K562 treated with DMSO at 1 percent for 24 hours (cell line): ENCODE results near the gene MAPT. TPM values are rescaled to one million over a fixed set of nuclear protein-coding genes. Genes with fewer than 3 reads are reported as not detected.

Experiments used
- total RNA-seq: library from RNA; unstranded; fragments of 300-600 nt; gene quantifications from 2 replicates; pipeline ENCODE4 v1.2.3, GENCODE V29; 2022; ENCODE audit warnings: low read depth; ENCODE audit not compliant: insufficient read depth

MAPT gene
- 4.3 and 5.1 TPM in 2 replicates for total RNA-seq

DNA sequence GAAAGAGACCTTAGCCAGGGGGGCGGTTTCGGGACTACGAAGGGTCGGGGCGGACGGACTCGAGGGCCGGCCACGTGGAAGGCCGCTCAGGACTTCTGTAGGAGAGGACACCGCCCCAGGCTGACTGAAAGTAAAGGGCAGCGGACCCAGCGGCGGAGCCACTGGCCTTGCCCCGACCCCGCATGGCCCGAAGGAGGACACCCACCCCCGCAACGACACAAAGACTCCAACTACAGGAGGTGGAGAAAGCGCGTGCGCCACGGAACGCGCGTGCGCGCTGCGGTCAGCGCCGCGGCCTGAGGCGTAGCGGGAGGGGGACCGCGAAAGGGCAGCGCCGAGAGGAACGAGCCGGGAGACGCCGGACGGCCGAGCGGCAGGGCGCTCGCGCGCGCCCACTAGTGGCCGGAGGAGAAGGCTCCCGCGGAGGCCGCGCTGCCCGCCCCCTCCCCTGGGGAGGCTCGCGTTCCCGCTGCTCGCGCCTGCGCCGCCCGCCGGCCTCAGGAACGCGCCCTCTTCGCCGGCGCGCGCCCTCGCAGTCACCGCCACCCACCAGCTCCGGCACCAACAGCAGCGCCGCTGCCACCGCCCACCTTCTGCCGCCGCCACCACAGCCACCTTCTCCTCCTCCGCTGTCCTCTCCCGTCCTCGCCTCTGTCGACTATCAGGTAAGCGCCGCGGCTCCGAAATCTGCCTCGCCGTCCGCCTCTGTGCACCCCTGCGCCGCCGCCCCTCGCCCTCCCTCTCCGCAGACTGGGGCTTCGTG lies at the start of gene MAPT:
Gene MAPT, plus strand, starts transcription at position 533 of the 763 bp plus-strand sequence. CDS start 67,784 bp downstream, outside the sequence.

DNA sequence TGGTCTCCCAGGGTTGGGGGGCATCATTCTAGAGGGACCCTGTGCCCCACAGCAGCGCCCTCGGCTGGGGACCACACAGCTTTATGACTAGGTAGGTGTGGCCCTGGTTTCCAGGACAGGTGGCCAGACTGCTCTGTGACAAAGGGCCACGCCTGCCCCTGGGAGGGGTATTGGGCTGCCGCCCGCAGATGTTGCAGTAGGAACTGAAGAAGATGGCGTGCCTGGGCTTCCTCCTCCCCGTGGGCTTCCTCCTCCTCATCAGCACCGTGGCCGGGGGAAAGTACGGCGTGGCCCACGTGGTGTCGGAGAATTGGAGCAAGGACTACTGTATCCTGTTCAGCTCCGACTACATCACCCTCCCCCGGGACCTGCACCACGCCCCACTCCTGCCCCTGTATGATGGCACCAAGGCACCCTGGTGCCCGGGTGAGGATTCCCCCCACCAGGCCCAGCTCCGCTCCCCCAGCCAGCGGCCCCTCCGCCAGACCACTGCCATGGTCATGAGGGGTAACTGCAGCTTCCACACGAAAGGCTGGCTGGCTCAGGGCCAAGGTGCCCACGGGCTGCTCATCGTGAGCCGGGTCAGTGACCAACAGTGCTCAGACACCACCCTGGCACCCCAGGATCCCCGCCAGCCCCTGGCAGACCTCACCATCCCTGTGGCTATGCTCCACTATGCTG lies 49.5 kb upstream of the MAPT start, which contains the start of gene SPPL2C:
Gene SPPL2C, plus strand, starts transcription at position 187 of the 681 bp plus-strand sequence. Its CDS starts 26 bp downstream, at position 213.

GRCh38 chr17:45998987-45999899 lies 104.9 kb downstream of the MAPT start, which contains the start of gene STH:
Gene STH (plus strand): TSS chr17:45999250. CDS start chr17:45999280, 30 bp downstream.

Other genes with a start within 250 kb of the MAPT start
- gene CRHR1, start 110.2 kb upstream of the MAPT start, total RNA-seq, result 0.43 TPM in 1 of 2 replicates, not detected in the other
- not detected in 2 replicates for gene SPPL2C, start 49.7 kb upstream of the MAPT start, total RNA-seq
- not detected in 2 replicates for gene STH, start 104.7 kb downstream of the MAPT start, total RNA-seq